Measurements from ENCODE around the gene CYP19A1.
"Not testable (repeated sequence)": the region's sequence is repeated elsewhere in the genome, so short reads cannot be mapped to it uniquely, and the experiment has no call there.

The CYP19A1 gene

DNA sequence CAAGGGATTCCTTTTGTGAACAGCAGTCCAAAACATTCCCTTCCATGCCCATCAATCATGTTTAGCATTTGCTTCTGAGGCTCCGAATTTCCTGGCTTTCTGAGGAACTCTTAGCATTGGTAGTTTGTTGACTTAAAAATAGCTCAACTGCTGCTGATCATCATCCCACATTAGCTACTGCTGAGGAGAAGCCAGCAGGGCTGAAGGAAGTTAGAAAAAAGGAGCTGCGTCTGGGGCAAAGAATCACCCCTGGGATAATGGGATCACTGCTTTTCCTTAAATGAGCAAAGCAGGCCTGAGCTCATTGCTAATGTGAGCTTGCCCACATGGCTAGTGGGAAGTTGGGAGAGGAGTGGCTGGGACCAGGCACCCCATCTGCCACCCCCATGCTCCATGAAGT is 39.8 kb downstream of the CYP19A1 start:
- DNase-seq (ENCODE audit: low spot score) = no peak

DNA sequence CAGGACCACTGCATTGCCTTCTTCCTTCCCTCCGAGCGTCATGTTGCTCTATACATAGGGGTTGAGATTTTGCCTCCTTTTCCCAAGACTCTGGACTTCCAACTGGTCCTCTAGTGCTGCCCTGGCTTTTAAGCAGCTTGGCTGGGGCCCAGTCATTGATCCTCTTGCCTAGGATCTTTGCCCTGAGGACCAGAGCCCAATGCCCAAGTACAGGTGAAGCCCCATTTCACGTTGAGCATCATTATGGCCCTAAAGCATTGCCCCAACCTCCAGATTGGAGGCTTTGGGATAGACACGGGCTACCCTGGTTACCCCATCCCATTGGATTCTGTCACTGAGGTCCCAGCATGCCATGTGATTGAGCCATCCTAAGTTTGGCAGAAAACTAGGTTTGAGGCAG is 47.7 kb downstream of the CYP19A1 start:
- no peak for DNase-seq (ENCODE audit: low spot score)

DNA sequence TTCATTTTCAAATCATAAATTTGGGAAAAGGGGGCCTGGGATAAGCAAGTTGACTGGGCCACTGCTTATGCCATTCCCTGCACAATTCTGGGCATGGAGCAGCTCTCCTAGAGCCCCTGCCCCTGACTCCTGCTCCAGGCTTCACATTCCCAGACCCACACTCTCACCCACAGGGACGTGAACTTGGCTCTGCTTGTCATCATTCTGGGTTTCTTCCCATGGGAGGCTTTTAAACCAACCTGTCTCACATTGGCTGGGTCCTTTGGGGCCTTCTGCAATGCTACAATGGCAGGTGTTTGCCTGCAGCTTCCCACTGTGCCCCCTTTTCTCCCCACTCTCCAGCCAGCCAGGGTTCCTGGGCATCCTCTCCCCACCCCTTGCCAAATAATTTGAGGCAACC is 49.1 kb downstream of the CYP19A1 start:
- DNase-seq (ENCODE audit: low spot score) = no peak

DNA sequence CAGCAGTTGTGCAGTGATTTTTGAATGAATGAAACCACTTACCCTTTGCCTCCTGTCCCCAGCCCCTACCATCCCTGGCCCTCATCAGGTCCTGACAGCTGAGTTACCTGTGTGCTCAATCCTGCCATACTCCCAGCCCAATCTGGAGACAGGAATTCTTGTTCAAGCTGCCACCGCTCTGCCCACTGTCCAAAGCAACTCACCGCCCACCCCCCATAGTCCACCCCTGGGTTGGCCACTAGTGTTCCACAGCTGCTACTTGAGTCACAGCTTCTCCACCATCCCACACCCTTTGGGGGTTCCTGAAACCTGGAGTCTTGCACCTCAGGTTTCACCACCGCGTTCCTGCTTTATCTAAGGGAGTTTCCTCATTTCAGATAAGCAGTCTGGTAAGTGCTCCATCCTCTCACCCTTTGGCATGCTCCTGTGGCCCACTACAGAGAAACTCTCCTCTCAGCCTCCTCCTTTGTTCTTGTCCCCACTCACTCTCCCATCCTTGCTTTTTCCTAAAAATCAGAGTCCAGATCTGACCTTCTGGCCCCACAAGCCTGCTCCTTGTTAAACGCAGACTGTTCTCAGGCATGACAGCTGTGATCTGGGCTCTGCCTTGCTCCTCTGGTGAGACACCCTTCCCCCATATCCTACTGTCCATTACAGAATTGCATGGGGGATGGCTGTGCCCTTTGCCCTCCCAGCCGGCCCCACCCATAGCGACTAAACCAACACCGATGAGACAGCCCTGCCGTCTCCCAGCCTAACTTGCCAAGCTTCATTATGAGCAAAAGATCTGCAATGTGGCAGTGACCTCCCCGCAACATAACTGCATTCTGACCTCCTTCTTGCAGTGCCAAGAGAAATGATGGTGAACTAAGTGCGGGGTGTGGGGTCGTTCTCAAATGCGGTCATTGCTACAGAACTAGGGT is 50.0 kb downstream of the CYP19A1 start:
- DNase-seq (ENCODE audit: low spot score) = no peak

DNA sequence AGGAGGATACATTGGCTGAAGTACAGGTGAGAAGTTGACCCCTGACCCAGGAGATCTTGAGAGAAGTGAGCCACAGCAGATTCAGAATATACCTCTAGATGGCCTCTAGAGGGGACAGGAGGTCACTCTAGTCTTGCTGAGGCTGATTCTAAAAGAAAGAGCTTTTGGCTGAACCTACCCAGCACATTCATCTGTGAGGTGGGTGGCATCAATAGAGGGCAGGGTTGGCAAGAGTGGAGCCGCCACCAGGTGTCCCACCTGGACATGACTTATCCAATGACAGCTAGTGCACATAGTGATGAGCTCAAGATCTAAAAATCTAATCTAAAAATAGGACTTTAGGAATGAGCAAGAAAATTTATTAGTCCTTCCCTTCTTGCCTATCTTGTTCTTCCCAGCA is 51.6 kb downstream of the CYP19A1 start:
- no peak for DNase-seq (ENCODE audit: low spot score)

DNA sequence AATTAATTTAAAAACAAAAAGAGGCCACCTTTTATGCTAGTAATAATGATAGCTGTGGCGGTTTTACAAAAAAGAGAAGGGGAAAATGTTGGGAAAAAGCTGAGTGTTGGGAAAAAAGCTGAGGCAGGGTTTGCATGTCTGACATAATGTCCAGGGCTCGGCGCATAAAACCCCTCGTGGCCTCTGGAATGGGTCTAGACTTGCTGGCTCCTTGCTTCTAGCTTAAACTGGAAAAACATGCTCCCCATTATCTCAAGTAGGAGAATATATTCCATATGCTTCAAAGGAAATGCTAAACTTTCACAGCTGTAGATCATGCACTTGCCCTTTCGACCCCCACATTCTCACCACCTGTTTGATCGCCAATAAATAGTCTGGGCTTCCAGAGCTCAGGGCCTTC is 53.0 kb downstream of the CYP19A1 start:
- DNase-seq (ENCODE audit: low spot score) = no peak

DNA sequence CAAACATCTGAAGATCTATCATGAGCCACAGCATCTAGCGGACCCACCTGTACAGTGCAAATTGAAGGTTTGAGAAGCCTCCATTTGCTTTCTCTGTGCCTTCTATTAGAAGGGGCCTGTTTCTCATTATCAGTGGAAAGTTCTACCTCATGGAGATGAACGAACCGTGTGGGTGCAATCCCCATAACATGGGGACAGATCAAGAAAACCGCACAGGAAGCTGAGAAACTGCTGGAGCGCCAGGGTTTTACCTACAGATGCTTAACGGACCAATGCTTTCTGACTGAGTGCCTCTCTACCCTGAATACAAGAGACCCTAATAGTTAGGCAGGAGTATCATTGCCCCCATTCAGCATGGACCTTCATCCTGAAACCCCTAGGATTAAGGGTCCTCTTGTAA is 53.5 kb downstream of the CYP19A1 start:
- DNase-seq (ENCODE audit: low spot score) = no peak

DNA sequence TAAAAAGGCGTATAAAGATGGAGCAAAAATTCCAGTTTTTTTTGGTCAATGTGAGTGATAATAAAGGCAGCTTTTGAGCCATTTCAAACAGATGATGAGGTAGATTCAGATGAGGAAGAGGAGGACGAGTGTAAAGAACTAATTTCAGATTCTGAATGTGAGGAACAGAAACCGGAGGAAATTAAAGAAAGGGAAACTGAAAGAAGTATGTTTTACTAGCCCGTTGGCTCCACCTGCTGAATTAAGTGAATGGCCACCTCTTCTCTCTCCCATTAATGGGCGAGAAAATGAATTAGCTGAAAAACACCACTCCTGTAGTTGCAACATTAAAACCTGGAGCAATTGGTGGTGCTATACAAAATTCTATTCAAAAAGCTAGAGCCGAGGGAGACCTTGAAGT is 55.4 kb downstream of the CYP19A1 start:
- no peak for DNase-seq (ENCODE audit: low spot score)

DNA sequence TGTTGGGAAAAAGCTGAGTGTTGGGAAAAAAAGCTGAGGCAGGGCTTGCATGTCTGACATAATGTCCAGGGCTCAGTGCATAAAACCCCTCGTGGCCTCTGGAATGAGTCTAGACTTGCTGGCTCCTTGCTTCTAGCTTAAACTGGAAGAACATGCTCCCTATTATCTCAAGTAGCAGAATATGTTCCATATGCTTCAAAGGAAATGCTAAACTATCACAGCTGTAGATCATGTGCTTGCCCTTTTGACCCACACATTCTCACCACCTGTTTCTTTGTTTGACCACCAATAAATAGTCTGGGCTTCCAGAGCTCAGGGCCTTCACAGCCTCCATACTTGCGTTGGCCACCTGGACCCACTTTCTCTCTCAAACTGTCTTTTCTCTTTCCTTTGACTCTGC is 56.2 kb downstream of the CYP19A1 start:
- DNase-seq (ENCODE audit: low spot score) = not testable (repeated sequence)

DNA sequence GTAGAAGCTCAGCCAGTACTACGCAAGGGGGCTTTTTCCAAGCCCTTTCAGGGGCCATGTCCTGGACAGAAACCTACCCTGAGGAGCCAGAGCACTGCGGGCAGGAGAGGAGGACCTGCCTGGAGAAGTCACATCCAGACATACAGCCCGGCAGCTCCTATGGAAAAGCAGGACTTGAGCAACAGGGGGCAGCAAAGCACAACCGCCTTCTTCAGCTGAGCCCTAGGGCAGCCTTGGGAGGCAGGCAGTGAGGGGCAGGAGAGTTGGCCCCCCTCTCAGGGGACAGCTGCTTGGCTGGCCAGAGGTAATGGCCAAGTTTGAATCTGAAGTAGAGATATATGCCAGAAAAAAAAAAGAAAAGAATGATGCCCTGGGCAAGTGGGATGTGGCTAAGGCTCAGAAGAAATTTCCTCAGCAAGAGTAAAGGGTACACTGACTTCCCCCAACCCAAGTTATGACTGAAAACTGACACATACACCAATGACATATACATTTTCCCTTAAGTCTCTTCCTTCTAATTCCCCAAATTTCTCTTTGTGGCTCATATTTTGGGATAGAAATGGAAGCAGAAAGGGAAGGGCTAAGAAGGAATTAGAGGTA is 56.9 kb downstream of the CYP19A1 start:
- DNase-seq (ENCODE audit: low spot score) = peak; percentile 47

DNA sequence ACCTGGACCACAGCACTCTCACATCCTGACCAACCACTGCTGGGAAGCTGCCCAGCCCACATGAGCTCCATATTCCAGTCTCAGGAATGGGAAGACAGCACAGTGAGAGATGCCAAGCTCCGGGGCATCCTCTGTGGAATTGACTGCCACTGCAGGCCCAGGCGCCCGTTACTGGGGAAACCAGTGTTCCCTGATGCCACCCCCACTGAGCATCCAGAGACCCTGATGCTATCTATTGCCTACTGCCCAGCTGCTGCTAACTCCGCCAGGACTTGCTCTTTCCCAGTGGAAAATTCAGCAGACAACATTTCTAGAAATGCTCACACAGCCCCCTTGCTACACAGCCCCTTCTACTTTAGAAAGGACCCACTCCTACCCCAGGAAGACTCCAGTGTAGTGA is 57.6 kb downstream of the CYP19A1 start:
- DNase-seq (ENCODE audit: low spot score) = no peak

DNA sequence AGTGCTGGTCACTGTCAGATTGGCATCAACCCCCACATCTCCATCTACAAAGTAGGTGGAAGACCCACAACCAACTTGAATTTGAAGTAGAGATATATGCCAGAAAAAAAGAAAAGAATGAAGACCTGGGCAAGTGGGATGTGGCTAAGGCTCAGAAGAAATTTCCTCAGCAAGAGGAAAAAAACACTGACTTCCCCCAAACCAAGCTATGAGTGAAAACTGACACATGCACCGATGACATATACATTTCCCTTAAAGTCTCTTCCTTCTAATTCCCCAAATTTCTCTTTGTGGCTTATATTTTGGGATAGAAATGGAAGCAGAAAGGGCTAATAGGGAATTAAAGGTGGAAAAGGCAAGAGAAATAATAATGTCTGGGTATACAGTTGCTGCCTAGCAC is 59.0 kb downstream of the CYP19A1 start:
- DNase-seq (ENCODE audit: low spot score) = no peak

DNA sequence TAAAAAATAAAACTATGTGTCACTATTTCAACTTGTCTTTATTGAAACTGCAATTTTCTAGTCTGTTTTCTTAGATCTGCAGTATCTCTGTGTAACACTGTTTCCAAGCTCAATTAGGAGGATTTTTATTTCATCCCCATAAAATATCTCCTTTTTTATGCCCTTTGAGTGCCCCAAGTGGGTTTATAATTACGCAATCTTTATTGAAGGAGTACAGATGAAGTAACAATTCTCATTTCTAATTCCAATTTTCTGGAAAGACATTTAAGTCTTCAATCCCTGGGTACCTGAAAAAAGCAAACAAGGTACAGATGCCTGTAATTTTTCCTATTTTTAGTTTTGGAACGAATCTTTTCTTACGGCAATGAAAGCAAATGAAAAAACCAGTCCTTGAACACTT is 61.3 kb downstream of the CYP19A1 start:
- DNase-seq (ENCODE audit: low spot score) = no peak

DNA sequence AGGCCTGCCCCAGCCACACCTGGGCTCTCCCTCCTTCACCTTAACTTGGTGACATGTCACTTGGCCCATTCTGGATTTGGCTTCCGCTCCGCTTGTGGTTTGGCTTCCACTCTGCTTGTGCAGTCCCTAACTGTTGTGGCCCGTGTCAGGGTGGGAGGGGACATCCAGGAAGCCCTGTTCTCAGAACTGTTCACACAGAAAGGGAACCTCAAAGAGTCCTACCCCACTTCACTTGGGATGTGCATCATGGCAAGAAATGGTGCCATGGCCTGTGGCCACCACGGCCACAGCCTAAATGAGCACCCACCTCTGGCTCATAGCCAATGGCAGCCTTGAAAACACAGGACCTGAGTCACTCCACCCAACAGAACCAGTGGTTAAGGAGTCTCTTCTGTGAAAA is 63.4 kb downstream of the CYP19A1 start:
- no peak for DNase-seq (ENCODE audit: low spot score)

DNA sequence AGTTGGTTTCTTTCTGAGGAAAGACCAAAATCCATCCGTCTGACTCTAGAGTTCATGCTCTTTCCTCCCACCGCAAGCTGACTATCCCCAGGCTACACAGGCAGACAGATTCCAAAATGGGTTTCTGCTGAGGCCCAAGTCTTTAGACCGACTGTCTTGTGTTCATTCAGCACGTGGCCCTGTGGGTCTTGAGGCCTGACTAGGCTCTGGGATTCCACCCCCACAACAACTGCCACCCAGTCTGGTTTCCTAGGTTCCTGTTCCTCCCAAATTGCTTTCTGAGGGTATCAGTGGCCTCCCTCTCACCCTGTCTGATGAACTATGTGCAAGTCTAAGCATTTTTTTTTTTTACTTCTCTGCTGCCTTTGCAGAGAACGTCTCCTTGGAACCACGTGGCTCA is 67.7 kb downstream of the CYP19A1 start:
- no peak for DNase-seq (ENCODE audit: low spot score)

DNA sequence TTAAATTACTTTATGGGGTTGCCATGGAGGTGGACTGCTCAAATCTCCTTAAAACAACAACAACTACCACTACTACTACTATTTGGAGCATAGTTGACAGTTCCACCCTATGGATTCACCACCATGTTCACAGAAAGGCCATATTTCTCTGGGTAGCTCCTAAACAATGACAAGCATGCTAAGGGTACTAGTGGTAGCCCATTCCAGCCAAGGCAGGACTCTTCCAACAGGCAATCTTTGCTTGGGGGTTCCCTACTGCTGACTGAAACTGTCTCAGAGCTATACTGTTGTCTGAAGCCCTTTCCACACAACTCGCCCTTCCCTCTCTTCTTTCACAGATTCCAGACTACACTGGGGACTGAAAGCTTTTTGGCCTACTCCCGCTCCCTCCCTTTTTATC is 68.9 kb downstream of the CYP19A1 start:
- no peak for DNase-seq (ENCODE audit: low spot score)

DNA sequence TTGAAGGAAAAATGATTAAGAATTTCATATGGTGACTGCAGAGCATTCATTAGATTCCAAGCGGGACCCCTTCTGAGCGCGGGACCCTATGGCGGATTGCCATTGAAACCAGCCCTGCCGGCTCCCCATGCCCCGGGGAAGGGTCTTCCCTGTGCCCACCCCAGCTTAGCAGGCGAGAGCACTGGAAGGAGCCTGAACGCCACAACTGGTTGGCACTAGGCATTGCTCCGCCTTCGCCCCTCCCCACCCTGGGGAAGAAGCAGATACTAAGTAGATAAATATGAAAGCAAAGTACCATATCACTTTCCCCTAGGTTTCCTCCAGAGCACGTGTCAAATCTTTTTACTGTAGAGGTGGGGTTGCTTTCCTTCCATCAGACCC is 70.7 kb downstream of the CYP19A1 start:
- DNase-seq (ENCODE audit: low spot score) = no peak

DNA sequence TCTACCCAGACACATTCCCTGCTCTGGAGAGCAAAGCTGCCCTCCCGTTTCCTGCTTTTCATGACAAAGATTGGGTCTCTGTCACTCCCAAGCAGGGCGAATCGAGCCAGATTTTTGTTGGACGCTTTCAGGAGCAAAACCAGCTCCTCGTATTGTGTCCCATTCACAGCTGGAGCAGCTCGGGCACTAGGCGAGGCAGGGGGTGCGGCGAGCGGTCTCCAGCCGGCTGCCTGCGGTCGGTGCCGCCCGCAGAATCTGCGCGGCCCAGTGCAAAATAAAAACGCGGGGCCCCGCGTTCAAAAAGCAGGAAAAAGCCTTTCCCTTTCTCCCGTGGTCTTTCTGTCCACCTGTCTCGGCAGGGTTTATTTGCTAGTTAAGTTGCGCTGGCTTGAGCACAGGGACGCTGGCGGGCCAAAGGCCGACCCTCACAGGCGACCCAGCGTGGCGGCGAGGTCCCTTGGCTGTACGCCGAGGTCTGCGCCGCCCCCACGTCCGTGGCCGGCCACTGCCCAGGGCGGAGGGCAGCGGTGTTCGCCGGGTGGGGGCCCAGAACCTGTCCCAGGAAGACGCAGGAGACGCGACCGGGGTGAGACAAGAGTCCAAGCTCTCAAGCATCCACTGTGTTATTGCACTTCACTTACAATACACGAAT is 71.2 kb downstream of the CYP19A1 start:
- peak; percentile 4 for DNase-seq (ENCODE audit: low spot score)

DNA sequence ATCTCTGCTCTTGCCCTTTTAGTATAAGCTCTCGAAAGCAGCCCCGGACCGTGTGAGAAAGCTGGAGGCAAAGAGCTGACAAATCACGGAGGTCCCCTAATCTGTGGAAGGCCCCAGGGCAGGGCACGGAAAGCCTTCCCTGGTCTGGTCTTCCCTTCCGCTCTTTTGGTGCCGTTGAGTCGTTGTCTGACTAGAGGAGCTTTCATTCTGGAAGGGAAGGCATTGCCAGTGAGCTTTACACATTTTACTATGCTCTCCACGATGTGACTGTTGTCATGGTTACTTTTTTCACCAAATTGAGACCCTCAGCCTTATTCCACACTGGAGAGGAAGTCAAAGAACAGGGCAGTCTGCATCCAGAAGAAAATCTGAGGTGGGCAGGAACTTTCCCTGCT is 71.7 kb downstream of the CYP19A1 start:
- no peak for DNase-seq (ENCODE audit: low spot score)

DNA sequence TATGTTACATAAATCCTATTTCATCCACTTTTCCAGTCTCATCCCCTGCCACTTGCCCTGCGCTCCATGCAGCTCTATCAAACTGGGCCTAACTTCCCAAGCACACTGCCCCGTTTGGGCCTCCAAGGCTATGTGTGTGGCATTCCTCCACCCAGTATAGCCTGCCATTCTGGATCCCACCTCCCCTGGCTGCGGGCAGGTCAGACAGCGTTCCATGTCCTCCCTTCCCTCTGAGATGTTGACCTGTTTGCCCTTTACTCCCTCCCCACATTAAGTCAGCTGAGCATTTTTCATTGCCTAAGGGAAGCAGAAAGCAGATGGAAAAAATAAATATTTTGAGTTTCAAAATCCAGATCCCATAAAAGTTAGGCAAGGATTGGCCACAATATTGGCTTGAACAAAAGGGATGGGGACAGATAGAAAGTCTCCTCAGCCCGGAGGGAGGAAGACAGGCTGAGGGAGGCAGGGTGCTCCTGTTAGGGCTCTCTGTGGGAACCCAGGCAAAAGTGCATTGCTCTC is 73.3 kb downstream of the CYP19A1 start:
- DNase-seq (ENCODE audit: low spot score) = no peak

DNA sequence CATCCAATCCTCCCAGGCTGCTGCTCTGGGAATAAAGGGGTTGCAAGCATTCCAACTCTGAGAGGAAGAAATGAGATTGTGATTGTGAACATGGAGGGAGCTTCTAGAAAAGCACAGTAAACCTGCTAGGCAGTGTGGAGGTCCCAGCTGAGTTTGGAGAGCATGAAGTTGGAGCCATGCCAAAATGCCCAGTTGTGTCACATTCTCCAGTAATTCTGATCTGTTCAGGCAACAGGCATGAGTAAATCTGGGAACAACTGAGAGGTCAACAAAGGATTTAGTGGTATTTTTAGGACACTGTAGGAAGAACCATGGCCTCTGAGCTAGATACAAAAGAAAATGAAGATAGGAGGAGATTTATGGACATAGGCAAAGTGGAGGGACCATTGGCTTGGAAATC is 74.7 kb downstream of the CYP19A1 start:
- no peak for DNase-seq (ENCODE audit: low spot score)

DNA sequence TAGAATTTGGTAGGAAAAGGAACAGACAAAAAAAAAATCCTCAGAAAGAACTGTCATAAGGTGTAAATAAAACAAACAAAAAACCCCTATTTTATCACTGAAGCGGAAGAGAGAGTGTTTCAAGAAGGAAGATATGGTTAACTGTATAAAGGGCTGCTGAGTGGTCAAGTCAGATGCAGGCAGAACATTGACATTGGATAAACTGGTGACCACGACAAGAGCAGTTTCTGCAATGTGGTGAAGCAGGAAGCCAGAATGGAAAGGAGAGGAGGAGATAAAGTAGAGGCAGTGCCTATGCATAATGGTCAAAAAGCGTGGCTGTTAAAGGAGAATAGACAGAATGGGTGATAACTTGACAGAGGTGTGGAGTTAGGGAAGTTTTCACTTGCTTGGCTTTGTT is 75.3 kb downstream of the CYP19A1 start:
- no peak for DNase-seq (ENCODE audit: low spot score)

DNA sequence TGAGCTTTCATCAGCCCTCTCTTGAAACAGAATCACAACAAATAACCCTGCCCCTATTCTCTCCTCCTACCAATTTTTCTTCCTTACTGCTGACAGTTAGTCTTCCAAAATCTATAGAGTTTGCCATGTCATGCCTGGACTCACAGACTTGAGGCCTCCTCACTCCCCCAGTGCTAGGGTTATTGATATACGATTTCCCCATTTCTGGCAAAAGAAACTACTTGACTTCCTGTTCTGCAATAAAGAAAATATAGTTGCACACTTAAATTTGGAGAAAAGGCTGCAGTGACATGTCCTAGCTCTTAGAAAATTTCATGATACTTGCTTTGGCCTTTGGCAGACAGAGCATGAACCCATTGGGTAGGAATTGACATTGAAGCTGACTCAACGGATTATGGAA is 75.9 kb downstream of the CYP19A1 start:
- DNase-seq (ENCODE audit: low spot score) = no peak
